K562 (cell line): ENCODE results near the gene HOGA1. TPM values are rescaled to one million over a fixed set of nuclear protein-coding genes. Genes with fewer than 3 reads are reported as not detected.

Experiments used
- ATAC-seq: fragments of 200-7000 bp; cut with Tn5 transposase; 3 replicates; pipeline ENCODE4 v1.9.1; 2020; ENCODE audit warnings: moderate library complexity
- BruUV-seq: library from RNA; stranded (reverse); fragments of 400-500 nt; replicated peaks from 2 replicates; lab custom pipeline; 2021; lab: Mats Ljungman, UMichigan
- CTCF ChIA-PET: fragments of 300-600 bp; formaldehyde crosslinking; extraction: SDS; loops from one replicate; lab custom pipeline; 2021; ENCODE audit warnings: low intra/inter-chr PET ratio; lab: Yijun Ruan, JAX
- POLR2A ChIA-PET: fragments of 300-600, 350-650 bp; sonication (Branson Sonifier 250); formaldehyde crosslinking; extraction: SDS; loops from one replicate; lab custom pipeline; 2021; ENCODE audit warnings: antibody characterized with exemption, inconsistent platforms; lab: Yijun Ruan, JAX
- DNase-seq, 4 experiments: peaks; one replicate each; pipeline versions ENCODE4 v3.0.0 to v3.0.0-alpha.2; 2011 to 2018; ENCODE audit warnings: low spot score in 3 of 4, mixed read lengths in 3 of 4; ENCODE audit errors: extremely low read depth in 1 of 4
- FAIRE-seq: peaks from 2 replicates; lab custom pipeline; 2011; peaks lifted over from hg19 to GRCh38; lab: Jason Lieb, UNC
- H2AFZ ChIP-seq: 2 replicates; pipeline ENCODE4 v1.6.0; 2011; ENCODE audit warnings: low read depth, low read length, control low read depth, inconsistent platforms
- H3K27ac ChIP-seq: fragments of 200-600 bp; 3 replicates; pipeline ENCODE4 v1.8.0; 2011; ENCODE audit warnings: low read depth, mild to moderate bottlenecking, control low read depth, inconsistent platforms, low read length, moderate library complexity, mixed read lengths; ENCODE audit errors: extremely low read depth
- H3K27me3 ChIP-seq, 2 experiments: fragments of 300-600 bp in 1 of 2; 2 replicates in 1 of 2; 3 replicates in 1 of 2; pipeline versions ENCODE4 v1.6.0 to v1.8.0; 2011; ENCODE audit warnings: inconsistent platforms in 2 of 2, low read length in 2 of 2, mild to moderate bottlenecking in 1 of 2, mixed read lengths in 1 of 2, moderate library complexity in 1 of 2; ENCODE audit not compliant: control insufficient read depth in 2 of 2, insufficient read depth in 2 of 2
- H3K36me3 ChIP-seq: fragments of 300-600 bp; 3 replicates; pipeline ENCODE4 v1.8.0; 2011; ENCODE audit warnings: mild to moderate bottlenecking, low read length, inconsistent platforms; ENCODE audit not compliant: control insufficient read depth, insufficient read depth
- H3K4me1 ChIP-seq, 2 experiments: fragments of 200-600 bp in 1 of 2; replicated peaks in 1 of 2; 2 replicates in 1 of 2; 3 replicates in 1 of 2; pipeline versions ENCODE4 v1.5.1 to v1.8.0; 2011; ENCODE audit warnings: inconsistent platforms in 2 of 2, low read length in 2 of 2, mild to moderate bottlenecking in 1 of 2, mixed read lengths in 1 of 2, moderate library complexity in 1 of 2; ENCODE audit not compliant: control insufficient read depth in 2 of 2, insufficient read depth in 2 of 2
- H3K4me2 ChIP-seq: 2 replicates; pipeline ENCODE4 v1.6.1; 2011; ENCODE audit warnings: low read length, control low read depth, inconsistent platforms, mixed read lengths; ENCODE audit not compliant: insufficient read depth
- H3K4me3 ChIP-seq: fragments of 200-600 bp; sonication (generic), shearing (Covaris generic); 2 replicates; pipeline ENCODE4 v1.5.1; 2016; ENCODE audit warnings: control low read depth, inconsistent platforms
- H3K79me2 ChIP-seq: fragments of 200-600 bp; 3 replicates; pipeline ENCODE4 v1.8.0; 2011; ENCODE audit warnings: low read length, inconsistent platforms; ENCODE audit not compliant: control insufficient read depth, insufficient read depth
- H3K9ac ChIP-seq, 2 experiments: 2 replicates each; pipeline versions ENCODE4 v1.6.0 to v1.6.1; 2011; ENCODE audit warnings: low read depth in 2 of 2, low read length in 2 of 2, control low read depth in 1 of 2, inconsistent platforms in 1 of 2, mild to moderate bottlenecking in 1 of 2, mixed read lengths in 1 of 2; ENCODE audit not compliant: insufficient read depth in 1 of 2
- H3K9me1 ChIP-seq: one replicate; pipeline ENCODE4 v1.6.0; 2011; ENCODE audit warnings: inconsistent platforms, mild to moderate bottlenecking, low read length, moderate library complexity; ENCODE audit not compliant: control insufficient read depth, insufficient read depth
- H3K9me3 ChIP-seq: replicated peaks from 2 replicates; pipeline ENCODE4 v1.5.1; 2011; ENCODE audit warnings: low read depth, low read length, inconsistent platforms; ENCODE audit not compliant: control insufficient read depth, insufficient read depth
- H4K20me1 ChIP-seq: replicated peaks from 2 replicates; pipeline ENCODE4 v1.6.1; 2011; ENCODE audit warnings: low read length, inconsistent platforms, mixed read lengths; ENCODE audit not compliant: control insufficient read depth, insufficient read depth
- DMBX1 ChIP-seq: fragments of 250-450 bp; sonication (Bioruptor Pico); IDR thresholded peaks from 2 replicates; pipeline ENCODE4 v1.8.0; 2022; ENCODE audit warnings: inconsistent platforms, mild to moderate bottlenecking, moderate library complexity, borderline replicate concordance
- JUND ChIP-seq, 2 experiments: IDR thresholded peaks; 2 replicates in 1 of 2; 3 replicates in 1 of 2; pipeline ENCODE4 v1.6.1; 2011; ENCODE audit warnings: borderline replicate concordance in 2 of 2, low read depth in 2 of 2, low read length in 2 of 2, improper control_type of control experiment in 1 of 2, missing biosample characterization in 1 of 2, missing genetic modification characterization in 1 of 2, missing genetic modification reagents in 1 of 2
- LARP7 ChIP-seq: fragments of 450-650 bp; IDR thresholded peaks from 2 replicates; pipeline ENCODE4 v1.6.1; 2016
- NUFIP1 ChIP-seq: fragments of 450-650 bp; IDR thresholded peaks from 2 replicates; pipeline ENCODE4 v1.6.1; 2018; ENCODE audit not compliant: partially characterized antibody
- SMARCC2 ChIP-seq: fragments of 450-650 bp; IDR thresholded peaks from 2 replicates; pipeline ENCODE4 v1.6.1; 2017; ENCODE audit warnings: antibody characterized with exemption, moderate library complexity, mild to moderate bottlenecking, low read depth
- ZNF830 ChIP-seq: fragments of 250-450 bp; sonication (Bioruptor Pico); IDR thresholded peaks from 2 replicates; pipeline ENCODE4 v1.5.0; 2021; ENCODE audit warnings: mild to moderate bottlenecking
- WGBS: fragments of 100-300 bp; shearing (Covaris generic); methylation state at CpG from one replicate; pipeline ENCODE4 v1.1.6; 2016; ENCODE audit warnings: low coverage, mixed read lengths; ENCODE audit not compliant: insufficient coverage; ENCODE audit errors: missing lambda C conversion rate; 5-methylcytosine and 5-hydroxymethylcytosine counted together
- in situ Hi-C: fragments of 300-500 bp; cut with MboI; formaldehyde crosslinking; loops from 4 replicates; pipeline ENCODE4 v1.15.0; 2018; ENCODE audit warnings: inconsistent platforms, mixed read lengths
- intact Hi-C: fragments of 100-400 bp; cut with micrococcal nuclease; formaldehyde crosslinking; loops from 2 replicates; pipeline ENCODE4 v1.14.2; 2022
- polyA plus RNA-seq, 8 experiments: library from polyadenylated mRNA; depleted of rRNA in 4 of 8; stranded (reverse) in 5 of 8; unstranded in 3 of 8; fragments of >200 nt; fragmentation: Nextera tagmentation in 2 of 8; fragmentation: Illumina TruSeq in 1 of 8; extraction: Ambion mirVana in 2 of 8; extraction: Trizol in 1 of 8; gene quantifications; 2 replicates each; pipeline versions ENCODE4 v1.2.1 to v1.2.3, GENCODE V29; 2011 to 2014; ENCODE audit warnings: inconsistent platforms in 1 of 8, missing spikeins in 1 of 8
- total RNA-seq, 7 experiments: library from RNA; depleted of rRNA in 6 of 7; stranded (reverse); fragments of >200 nt in 6 of 7; fragmentation: Illumina TruSeq in 2 of 7; extraction: Trizol in 2 of 7; gene quantifications; 2 replicates each; pipeline versions ENCODE4 v1.2.1 to v1.2.3, GENCODE V29; 2011 to 2021; ENCODE audit warnings: low replicate concordance in 1 of 7
- TF ChIP-seq, protein P1 (sequence below): fragments of 450-650 bp; IDR thresholded peaks from 2 replicates; pipeline ENCODE4 v1.6.1; 2016; ENCODE audit warnings: missing biosample characterization, missing genetic modification characterization
- TF ChIP-seq, protein P2 (sequence below): fragments of 450-650 bp; conservative IDR thresholded peaks from 2 replicates; pipeline ENCODE4 v1.6.1; 2016; ENCODE audit warnings: missing genetic modification characterization, low read depth, mild to moderate bottlenecking, missing compliant biosample characterization, moderate library complexity
- TF ChIP-seq, protein P3 (sequence below): fragments of 450-650 bp; IDR thresholded peaks from 2 replicates; pipeline ENCODE4 v1.6.1; 2017; ENCODE audit warnings: antibody characterized with exemption, mild to moderate bottlenecking
- TF ChIP-seq, protein P4 (sequence below): fragments of 450-650 bp; IDR thresholded peaks from 2 replicates; pipeline ENCODE4 v1.6.1; 2016

Gene HOGA1
- total and polyA plus RNA-seq, 9 of the 15 experiments (the other 6 are each of a cell fraction or from before 2014, with no cell fraction given), result not detected

DNA sequence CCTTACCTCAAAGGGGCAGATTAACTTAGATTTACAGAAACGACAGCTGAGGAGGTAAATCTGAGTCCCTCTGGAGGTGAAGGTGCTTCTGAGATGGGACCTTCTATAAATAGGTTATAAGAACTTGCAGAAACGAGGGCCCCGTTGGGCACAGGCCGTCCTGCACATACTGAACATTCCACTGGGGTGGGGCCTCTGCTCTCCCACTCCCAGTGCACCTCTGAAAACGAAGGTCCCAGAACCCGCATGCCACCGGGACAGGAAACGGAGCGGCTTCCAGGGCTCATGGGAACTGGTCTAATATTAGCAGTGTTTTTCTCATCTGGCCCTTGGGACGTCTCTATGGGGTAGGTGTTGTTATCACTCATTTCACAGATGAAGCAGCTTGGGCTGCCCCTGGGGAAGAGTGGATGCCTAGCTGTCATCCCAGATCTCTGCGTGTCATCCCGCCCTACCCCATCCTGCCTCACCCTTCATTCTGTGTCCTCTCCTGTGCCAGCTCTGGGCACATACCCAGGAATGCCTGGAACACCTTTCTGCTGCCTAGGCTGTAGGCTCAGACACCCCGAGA lies 24.9 kb downstream of the HOGA1 start (continued):
- TF ChIP-seq, protein P1, sequence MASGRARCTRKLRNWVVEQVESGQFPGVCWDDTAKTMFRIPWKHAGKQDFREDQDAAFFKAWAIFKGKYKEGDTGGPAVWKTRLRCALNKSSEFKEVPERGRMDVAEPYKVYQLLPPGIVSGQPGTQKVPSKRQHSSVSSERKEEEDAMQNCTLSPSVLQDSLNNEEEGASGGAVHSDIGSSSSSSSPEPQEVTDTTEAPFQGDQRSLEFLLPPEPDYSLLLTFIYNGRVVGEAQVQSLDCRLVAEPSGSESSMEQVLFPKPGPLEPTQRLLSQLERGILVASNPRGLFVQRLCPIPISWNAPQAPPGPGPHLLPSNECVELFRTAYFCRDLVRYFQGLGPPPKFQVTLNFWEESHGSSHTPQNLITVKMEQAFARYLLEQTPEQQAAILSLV (tag), result no peak
- TF ChIP-seq LARP7, result no peak
- TF ChIP-seq, protein P2, sequence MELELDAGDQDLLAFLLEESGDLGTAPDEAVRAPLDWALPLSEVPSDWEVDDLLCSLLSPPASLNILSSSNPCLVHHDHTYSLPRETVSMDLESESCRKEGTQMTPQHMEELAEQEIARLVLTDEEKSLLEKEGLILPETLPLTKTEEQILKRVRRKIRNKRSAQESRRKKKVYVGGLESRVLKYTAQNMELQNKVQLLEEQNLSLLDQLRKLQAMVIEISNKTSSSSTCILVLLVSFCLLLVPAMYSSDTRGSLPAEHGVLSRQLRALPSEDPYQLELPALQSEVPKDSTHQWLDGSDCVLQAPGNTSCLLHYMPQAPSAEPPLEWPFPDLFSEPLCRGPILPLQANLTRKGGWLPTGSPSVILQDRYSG, result no peak
- TF ChIP-seq JUND (IDR thresholded peaks at IDR 0.05; ENCODE audit: borderline replicate concordance, low read depth, low read length), result no peak
- TF ChIP-seq JUND (tag; IDR thresholded peaks at IDR 0.05; ENCODE audit: borderline replicate concordance, low read depth, low read length), result no peak
- TF ChIP-seq NUFIP1, result no peak
- TF ChIP-seq DMBX1, result no peak

DNA sequence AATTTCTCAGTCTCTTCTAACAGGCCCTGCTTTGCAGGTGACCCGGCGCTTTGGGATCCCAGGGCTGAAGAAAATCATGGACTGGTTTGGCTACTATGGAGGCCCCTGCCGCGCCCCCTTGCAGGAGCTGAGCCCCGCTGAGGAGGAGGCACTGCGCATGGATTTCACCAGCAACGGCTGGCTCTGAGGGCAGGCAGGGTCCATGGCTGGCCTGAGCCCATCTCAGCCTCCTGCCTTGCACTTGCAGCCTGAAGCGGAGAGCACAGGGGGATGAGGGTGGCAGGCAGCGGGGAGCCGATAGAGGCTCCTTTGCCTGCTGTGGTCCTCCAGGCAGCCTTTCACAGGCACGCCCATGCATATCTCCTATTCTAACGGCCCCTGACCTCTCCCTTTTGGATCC lies 27.3 kb downstream of the HOGA1 start:
- CTCF ChIA-PET, result no interaction called here
- Histone ChIP-seq H3K9me3 (no peaks in the 10 kb centered on the region), H2AFZ (no peak overlapping the region), H3K4me3 (no peak overlapping the region), H3K4me2 (no peak overlapping the region), H3K79me2 (no peaks in the 10 kb centered on the region), H3K36me3 (no peaks in the 10 kb centered on the region; the same call in 2 of the 3 replicates), H3K27ac (no peak overlapping the region), H3K9ac (peak overlapping the region in 1 of 2 experiments; percentile 31; a peak in 2 of 4 replicates), H3K4me1 (peaks cover 0 to 5% of the 10 kb centered on the region in 2 experiments; a peak in 2 of 5 replicates), H3K9me1 (no peaks in the 10 kb centered on the region), H3K27me3 (no peaks in the 10 kb centered on the region), H4K20me1 (no peaks in the 10 kb centered on the region)
- DNase-seq, result no peak
- POLR2A ChIA-PET, result interaction anchor here (1.1 kb wide), 1 partner anchor 11 kb away, joined by 3 read pairs; no protein-coding TSS in a partner anchor
- no peak for FAIRE-seq
- 61% methylated on average over 8 of the region's 12 CpGs for WGBS
- no TSS peak for BruUV-seq
- in situ Hi-C loops, result loop anchor here (5.0 kb wide), 1 partner anchor 149 kb away; no protein-coding TSS in a partner anchor
- intact Hi-C loops, result no loop called here
- no peak for ATAC-seq
- TF ChIP-seq, protein P3, sequence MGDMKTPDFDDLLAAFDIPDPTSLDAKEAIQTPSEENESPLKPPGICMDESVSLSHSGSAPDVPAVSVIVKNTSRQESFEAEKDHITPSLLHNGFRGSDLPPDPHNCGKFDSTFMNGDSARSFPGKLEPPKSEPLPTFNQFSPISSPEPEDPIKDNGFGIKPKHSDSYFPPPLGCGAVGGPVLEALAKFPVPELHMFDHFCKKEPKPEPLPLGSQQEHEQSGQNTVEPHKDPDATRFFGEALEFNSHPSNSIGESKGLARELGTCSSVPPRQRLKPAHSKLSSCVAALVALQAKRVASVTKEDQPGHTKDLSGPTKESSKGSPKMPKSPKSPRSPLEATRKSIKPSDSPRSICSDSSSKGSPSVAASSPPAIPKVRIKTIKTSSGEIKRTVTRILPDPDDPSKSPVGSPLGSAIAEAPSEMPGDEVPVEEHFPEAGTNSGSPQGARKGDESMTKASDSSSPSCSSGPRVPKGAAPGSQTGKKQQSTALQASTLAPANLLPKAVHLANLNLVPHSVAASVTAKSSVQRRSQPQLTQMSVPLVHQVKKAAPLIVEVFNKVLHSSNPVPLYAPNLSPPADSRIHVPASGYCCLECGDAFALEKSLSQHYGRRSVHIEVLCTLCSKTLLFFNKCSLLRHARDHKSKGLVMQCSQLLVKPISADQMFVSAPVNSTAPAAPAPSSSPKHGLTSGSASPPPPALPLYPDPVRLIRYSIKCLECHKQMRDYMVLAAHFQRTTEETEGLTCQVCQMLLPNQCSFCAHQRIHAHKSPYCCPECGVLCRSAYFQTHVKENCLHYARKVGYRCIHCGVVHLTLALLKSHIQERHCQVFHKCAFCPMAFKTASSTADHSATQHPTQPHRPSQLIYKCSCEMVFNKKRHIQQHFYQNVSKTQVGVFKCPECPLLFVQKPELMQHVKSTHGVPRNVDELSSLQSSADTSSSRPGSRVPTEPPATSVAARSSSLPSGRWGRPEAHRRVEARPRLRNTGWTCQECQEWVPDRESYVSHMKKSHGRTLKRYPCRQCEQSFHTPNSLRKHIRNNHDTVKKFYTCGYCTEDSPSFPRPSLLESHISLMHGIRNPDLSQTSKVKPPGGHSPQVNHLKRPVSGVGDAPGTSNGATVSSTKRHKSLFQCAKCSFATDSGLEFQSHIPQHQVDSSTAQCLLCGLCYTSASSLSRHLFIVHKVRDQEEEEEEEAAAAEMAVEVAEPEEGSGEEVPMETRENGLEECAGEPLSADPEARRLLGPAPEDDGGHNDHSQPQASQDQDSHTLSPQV, result no peak
- no peak for TF ChIP-seq SMARCC2
- TF ChIP-seq, protein P2, result no peak
- TF ChIP-seq, protein P4, sequence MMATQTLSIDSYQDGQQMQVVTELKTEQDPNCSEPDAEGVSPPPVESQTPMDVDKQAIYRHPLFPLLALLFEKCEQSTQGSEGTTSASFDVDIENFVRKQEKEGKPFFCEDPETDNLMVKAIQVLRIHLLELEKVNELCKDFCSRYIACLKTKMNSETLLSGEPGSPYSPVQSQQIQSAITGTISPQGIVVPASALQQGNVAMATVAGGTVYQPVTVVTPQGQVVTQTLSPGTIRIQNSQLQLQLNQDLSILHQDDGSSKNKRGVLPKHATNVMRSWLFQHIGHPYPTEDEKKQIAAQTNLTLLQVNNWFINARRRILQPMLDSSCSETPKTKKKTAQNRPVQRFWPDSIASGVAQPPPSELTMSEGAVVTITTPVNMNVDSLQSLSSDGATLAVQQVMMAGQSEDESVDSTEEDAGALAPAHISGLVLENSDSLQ, result no peak
- no peak for TF ChIP-seq ZNF830 (CRISPR knock-in tag)
